ENCODE data around the gene KRABD2.
"Not testable (repeated sequence)": the region's sequence is repeated elsewhere in the genome, so short reads cannot be mapped to it uniquely, and the experiment has no call there.

KRABD2 gene

GRCh38 chr17:8380049-8380448 is 3.5 kb upstream of the KRABD2 start:
- DNase-seq (ENCODE audit: low read depth, low spot score) (no peak), FAIRE-seq (no peak), ATAC-seq (no peak)
- Histone ChIP-seq H4K20me1 (ENCODE audit: control insufficient read depth, insufficient read depth) (peaks cover 9% of the 10 kb centered on the region), H3K4me1 (ENCODE audit: control insufficient read depth, insufficient read depth, low read length) (peaks cover 3% of the 10 kb centered on the region), H3K4me2 (ENCODE audit: control insufficient read depth, insufficient read depth) (peak overlapping the region; percentile 78), H3K4me3 (peak overlapping the region; percentile 84), H3K9ac (ENCODE audit: control insufficient read depth, insufficient read depth, low read length) (peak overlapping the region; percentile 88; the same call in 1 of the 2 replicates), H2AFZ (ENCODE audit: control insufficient read depth, low read depth, low read length) (no peak overlapping the region), H3K27me3 (replicated peaks in 1 of 2; ENCODE audit: control insufficient read depth in 2 of 2, insufficient read depth in 2 of 2, low read length in 1 of 2) (no peaks in the 10 kb centered on the region), H3K9me3 (replicated peaks; ENCODE audit: control insufficient read depth, insufficient read depth, low read length) (no peaks in the 10 kb centered on the region; the same call in 2 of the 3 replicates), H3K27ac (ENCODE audit: control insufficient read depth, insufficient read depth) (no peak overlapping the region), H3K36me3 (ENCODE audit: control insufficient read depth in 2 of 2, insufficient read depth in 2 of 2, low read length in 1 of 2) (peaks cover 10 to 36% of the 10 kb centered on the region in 2 experiments), H3K79me2 (ENCODE audit: control insufficient read depth, insufficient read depth, low read length) (peaks cover 55% of the 10 kb centered on the region)
- intact Hi-C loops (cut with micrococcal nuclease; ENCODE audit: unreplicated experiment) (loop anchor here (10.0 kb wide), 1 partner anchor 365 kb away; the partner anchor contains the start of gene CCDC42), in situ Hi-C loops (cut with MboI) (no loop called here)
- TF ChIP-seq SMARCA5 (IDR thresholded peaks at IDR 0.05), result no peak
- no peak for TF ChIP-seq NR2C2 (IDR thresholded peaks at IDR 0.05; ENCODE audit: borderline replicate concordance, control insufficient read depth, insufficient read length, low read depth)
- no peak for TF ChIP-seq DPF2 (IDR thresholded peaks at IDR 0.05)
- no peak for TF ChIP-seq TCF12 (IDR thresholded peaks at IDR 0.05; ENCODE audit: low read depth, low read length)
- TF ChIP-seq PBX3 (IDR thresholded peaks at IDR 0.05; ENCODE audit: insufficient replicate concordance, low read depth, low read length), result no peak
- no peak for TF ChIP-seq MAX (IDR thresholded peaks at IDR 0.05; ENCODE audit: low read depth, low read length)
- TF ChIP-seq SIN3A (IDR thresholded peaks at IDR 0.05; ENCODE audit: low read depth, low read length), result no peak
- ChIA-PET POLR2A (no interaction called here), RAD21 (ENCODE audit: unreplicated experiment) (no interaction called here), CTCF (interaction anchor here (0.6 to 1.5 kb wide), 2 partner anchors 110 to 286 kb away, joined by 3 read pairs; no protein-coding TSS in a partner anchor), SMC1A (ENCODE audit: uncharacterized antibody, unreplicated experiment) (no interaction called here)
- WGBS (ENCODE audit: insufficient coverage, insufficient replicate concordance, low lambda C conversion rate, missing lambda C conversion rate), result 31% methylated on average over 3 of the region's 3 CpGs
- BruUV-seq (replicated peaks), result no TSS peak

- RAD21 ChIA-PET (ENCODE audit: unreplicated experiment); ATAC-seq; H3K9ac ChIP-seq (ENCODE audit: control insufficient read depth, insufficient read depth, low read length); FAIRE-seq; H3K27me3 ChIP-seq (replicated peaks in 1 of 2; ENCODE audit: control insufficient read depth in 2 of 2, insufficient read depth in 2 of 2, low read length in 1 of 2); H3K4me1 ChIP-seq (ENCODE audit: control insufficient read depth, insufficient read depth, low read length); DNase-seq (ENCODE audit: low read depth, low spot score); H3K27ac ChIP-seq (ENCODE audit: control insufficient read depth, insufficient read depth); BruUV-seq (replicated peaks); H2AFZ ChIP-seq (ENCODE audit: control insufficient read depth, low read depth, low read length); in situ Hi-C loops (cut with MboI); H3K9me3 ChIP-seq (replicated peaks; ENCODE audit: control insufficient read depth, insufficient read depth, low read length); intact Hi-C loops (cut with micrococcal nuclease; ENCODE audit: unreplicated experiment); H4K20me1 ChIP-seq (ENCODE audit: control insufficient read depth, insufficient read depth): not testable (repeated sequence)
- H3K4me3 ChIP-seq, result peak overlapping the region; percentile 22; the same call in 1 of the 2 replicates
- H3K36me3 ChIP-seq (ENCODE audit: control insufficient read depth in 2 of 2, insufficient read depth in 2 of 2, low read length in 1 of 2), result peaks cover 10 to 36% of the 10 kb centered on the region in 2 experiments
- H3K79me2 ChIP-seq (ENCODE audit: control insufficient read depth, insufficient read depth, low read length), result peaks cover 48% of the 10 kb centered on the region
- SMC1A ChIA-PET (ENCODE audit: uncharacterized antibody, unreplicated experiment), result interaction anchor here (0.7 to 1.9 kb wide), 2 partner anchors 59 to 494 kb away, joined by 3 to 4 read pairs; no protein-coding TSS in a partner anchor
- H3K4me2 ChIP-seq (ENCODE audit: control insufficient read depth, insufficient read depth), result peak overlapping the region; percentile 13; the same call in 1 of the 2 replicates
- CTCF ChIA-PET, result interaction anchor here (0.9 to 1.5 kb wide), 2 partner anchors 82 to 407 kb away, joined by 3 to 8 read pairs; partner anchors contain the start of gene SLC25A35
- WGBS (ENCODE audit: insufficient coverage, insufficient replicate concordance, low lambda C conversion rate, missing lambda C conversion rate), result 88% methylated on average over 8 of the region's 8 CpGs
- POLR2A ChIA-PET, result interaction anchor here (1.0 kb wide), 1 partner anchor 130 kb away, joined by 6 read pairs; the partner anchor contains the start of gene CTC1
Observed at GRCh38 chr17:8378117-8378516, 1.6 kb upstream of the KRABD2 start.

All from GM12878 (cell line).